ENCODE results near the gene CTBP1.

- TF ChIP-seq POLR2A (IDR thresholded peaks at IDR 0.05; ENCODE audit: low read depth, low read length) (no peak; the same call in 1 of the 2 replicates), POLR2AphosphoS5 (IDR thresholded peaks at IDR 0.05; ENCODE audit: low read depth, low read length) (no peak; the same call in 1 of the 2 replicates), TAF1 (IDR thresholded peaks at IDR 0.05; ENCODE audit: low read depth, low read length) (no peak; the same call in 1 of the 2 replicates)
Observed at GRCh38 chr4:1249148-1249730, 309 bp upstream of the CTBP1 start.

Measured in GM12891 (cell line).